Panc1 (cell line): ENCODE data around the gene RPA3. TPM values are rescaled to one million over a fixed set of nuclear protein-coding genes. Genes with fewer than 3 reads are reported as not detected.

Source experiments
- ATAC-seq: fragments of 200-7000 bp; cut with Tn5 transposase; 2 replicates; pipeline ENCODE4 v1.9.1; 2020; ENCODE audit warnings: mild to moderate bottlenecking, moderate library complexity
- BruUV-seq: library from RNA; stranded (reverse); fragments of 400-500 nt; replicated peaks from 2 replicates; lab custom pipeline; 2021; lab: Mats Ljungman, UMichigan
- CTCF ChIA-PET: fragments of 300-600 bp; sonication (Branson Sonifier 250); formaldehyde crosslinking; loops from one replicate; lab custom pipeline; 2022; ENCODE audit warnings: antibody characterized with exemption; lab: Charles Lee
- POLR2A ChIA-PET: fragments of 300-600 bp; sonication (Branson Sonifier 250); formaldehyde crosslinking; loops from one replicate; lab custom pipeline; 2022; ENCODE audit warnings: antibody characterized with exemption; lab: Charles Lee
- DNase-seq: peaks from one replicate; pipeline ENCODE4 v3.0.0-alpha.2; 2010; ENCODE audit warnings: low read depth, low spot score
- H3K27ac ChIP-seq: 2 replicates; pipeline ENCODE4 v1.5.1; 2011; ENCODE audit warnings: mild to moderate bottlenecking, low read length, inconsistent platforms
- H3K27me3 ChIP-seq: fragments of 200-500 bp; sonication (Bioruptor generic); 2 replicates; pipeline ENCODE4 v1.6.0; 2014; ENCODE audit warnings: low read length, inconsistent platforms; ENCODE audit not compliant: control insufficient read depth, insufficient read depth
- H3K36me3 ChIP-seq: fragments of 200-500 bp; sonication (Bioruptor generic); 2 replicates; pipeline ENCODE4 v1.5.1; 2014; ENCODE audit warnings: inconsistent platforms, mild to moderate bottlenecking, low read length, moderate library complexity; ENCODE audit not compliant: control insufficient read depth, insufficient read depth
- H3K4me1 ChIP-seq: 2 replicates; pipeline ENCODE4 v1.5.1; 2011; ENCODE audit warnings: inconsistent platforms, mild to moderate bottlenecking, low read length, moderate library complexity; ENCODE audit not compliant: control insufficient read depth, insufficient read depth
- H3K4me3 ChIP-seq, 2 experiments: 2 replicates each; pipeline ENCODE4 v1.5.1; 2011 to 2012; ENCODE audit warnings: low read depth in 2 of 2, low read length in 2 of 2, mild to moderate bottlenecking in 2 of 2, inconsistent platforms in 1 of 2, moderate library complexity in 1 of 2
- H3K9me3 ChIP-seq: fragments of 200-500 bp; sonication (Bioruptor generic); 2 replicates; pipeline ENCODE4 v1.5.1; 2014; ENCODE audit warnings: low read depth, mild to moderate bottlenecking, inconsistent platforms, low read length, moderate library complexity; ENCODE audit not compliant: control insufficient read depth, insufficient read depth
- POLR2AphosphoS5 ChIP-seq: IDR thresholded peaks from 2 replicates; pipeline ENCODE4 v1.6.1; 2012; ENCODE audit warnings: mild to moderate bottlenecking, low read depth, low read length, moderate library complexity
- SIN3A ChIP-seq: IDR thresholded peaks from 2 replicates; pipeline ENCODE4 v1.6.1; 2012; ENCODE audit warnings: low read depth, mild to moderate bottlenecking, low read length, moderate library complexity, borderline replicate concordance; ENCODE audit not compliant: insufficient read depth
- TCF7L2 ChIP-seq: IDR thresholded peaks from 2 replicates; pipeline ENCODE4 v1.6.1; 2011; ENCODE audit warnings: mild to moderate bottlenecking, low read depth, low read length, inconsistent platforms
- in situ Hi-C: cut with HindIII; loops from 2 replicates; pipeline ENCODE4 v1.10.0; 2016; ENCODE audit warnings: low sequenced_read_pairs, low pct_unique_long_range_greater_than_20kb
- intact Hi-C: fragments of 100-400 bp; cut with micrococcal nuclease; formaldehyde crosslinking; loops from one replicate; pipeline ENCODE4 v1.10.0; 2022; ENCODE audit not compliant: unreplicated experiment
- total RNA-seq: library from RNA; stranded (reverse); gene quantifications from one replicate; pipeline ENCODE4 v1.2.1, GENCODE V29; 2021; ENCODE audit not compliant: unreplicated experiment
- TF ChIP-seq, protein P1 (sequence below): fragments of 450-650 bp; IDR thresholded peaks from 2 replicates; pipeline ENCODE4 v1.5.1; 2017; ENCODE audit warnings: mild to moderate bottlenecking
- TF ChIP-seq, protein P2 (sequence below), 2 experiments: IDR thresholded peaks; 2 replicates each; pipeline ENCODE4 v1.6.1; 2011 to 2012; ENCODE audit warnings: low read depth in 2 of 2, control low read depth in 1 of 2, low read length in 1 of 2, mild to moderate bottlenecking in 1 of 2, moderate library complexity in 1 of 2; ENCODE audit not compliant: insufficient read depth in 1 of 2

RPA3 gene
- total RNA-seq, 1 experiment from 2014 or later: 93.5 TPM

DNA sequence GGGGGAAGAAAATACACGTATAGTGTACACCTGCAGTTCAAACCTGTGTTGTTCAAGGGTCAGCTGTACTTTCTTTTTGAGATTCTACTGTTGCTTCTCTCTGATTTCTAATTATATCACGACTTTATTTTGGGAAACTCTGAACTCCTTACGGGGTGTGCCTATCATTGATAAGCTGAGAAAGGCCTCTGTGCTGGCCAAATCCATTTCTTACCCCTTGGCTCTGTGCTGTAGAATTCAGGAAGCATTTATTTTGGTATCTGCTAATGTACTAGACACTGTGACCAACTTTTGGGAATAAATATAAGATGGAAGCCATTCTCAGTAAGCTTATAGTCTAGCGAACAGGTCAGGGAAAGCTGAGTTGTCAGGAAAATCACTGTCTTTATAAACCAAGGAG, 26.9 kb upstream of the RPA3 start:
- ChIA-PET POLR2A (no interaction called here), CTCF (no interaction called here)
- Histone ChIP-seq H3K4me1 (peaks cover 10% of the 10 kb centered on the region; the same call in 1 of the 2 replicates), H3K4me3 (no peak overlapping the region), H3K27me3 (no peaks in the 10 kb centered on the region), H3K27ac (peak overlapping the region; percentile 40; the same call in 1 of the 2 replicates), H3K36me3 (no peaks in the 10 kb centered on the region), H3K9me3 (no peaks in the 10 kb centered on the region)
- BruUV-seq: no TSS peak
- no peak for DNase-seq
- in situ Hi-C loops (no loop called here), intact Hi-C loops (no loop called here)
- no peak for ATAC-seq
- TF ChIP-seq, protein P1, sequence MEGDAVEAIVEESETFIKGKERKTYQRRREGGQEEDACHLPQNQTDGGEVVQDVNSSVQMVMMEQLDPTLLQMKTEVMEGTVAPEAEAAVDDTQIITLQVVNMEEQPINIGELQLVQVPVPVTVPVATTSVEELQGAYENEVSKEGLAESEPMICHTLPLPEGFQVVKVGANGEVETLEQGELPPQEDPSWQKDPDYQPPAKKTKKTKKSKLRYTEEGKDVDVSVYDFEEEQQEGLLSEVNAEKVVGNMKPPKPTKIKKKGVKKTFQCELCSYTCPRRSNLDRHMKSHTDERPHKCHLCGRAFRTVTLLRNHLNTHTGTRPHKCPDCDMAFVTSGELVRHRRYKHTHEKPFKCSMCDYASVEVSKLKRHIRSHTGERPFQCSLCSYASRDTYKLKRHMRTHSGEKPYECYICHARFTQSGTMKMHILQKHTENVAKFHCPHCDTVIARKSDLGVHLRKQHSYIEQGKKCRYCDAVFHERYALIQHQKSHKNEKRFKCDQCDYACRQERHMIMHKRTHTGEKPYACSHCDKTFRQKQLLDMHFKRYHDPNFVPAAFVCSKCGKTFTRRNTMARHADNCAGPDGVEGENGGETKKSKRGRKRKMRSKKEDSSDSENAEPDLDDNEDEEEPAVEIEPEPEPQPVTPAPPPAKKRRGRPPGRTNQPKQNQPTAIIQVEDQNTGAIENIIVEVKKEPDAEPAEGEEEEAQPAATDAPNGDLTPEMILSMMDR: no peak
- TF ChIP-seq TCF7L2 (no peak), SIN3A (no peak), POLR2AphosphoS5 (no peak)
- TF ChIP-seq, protein P2, sequence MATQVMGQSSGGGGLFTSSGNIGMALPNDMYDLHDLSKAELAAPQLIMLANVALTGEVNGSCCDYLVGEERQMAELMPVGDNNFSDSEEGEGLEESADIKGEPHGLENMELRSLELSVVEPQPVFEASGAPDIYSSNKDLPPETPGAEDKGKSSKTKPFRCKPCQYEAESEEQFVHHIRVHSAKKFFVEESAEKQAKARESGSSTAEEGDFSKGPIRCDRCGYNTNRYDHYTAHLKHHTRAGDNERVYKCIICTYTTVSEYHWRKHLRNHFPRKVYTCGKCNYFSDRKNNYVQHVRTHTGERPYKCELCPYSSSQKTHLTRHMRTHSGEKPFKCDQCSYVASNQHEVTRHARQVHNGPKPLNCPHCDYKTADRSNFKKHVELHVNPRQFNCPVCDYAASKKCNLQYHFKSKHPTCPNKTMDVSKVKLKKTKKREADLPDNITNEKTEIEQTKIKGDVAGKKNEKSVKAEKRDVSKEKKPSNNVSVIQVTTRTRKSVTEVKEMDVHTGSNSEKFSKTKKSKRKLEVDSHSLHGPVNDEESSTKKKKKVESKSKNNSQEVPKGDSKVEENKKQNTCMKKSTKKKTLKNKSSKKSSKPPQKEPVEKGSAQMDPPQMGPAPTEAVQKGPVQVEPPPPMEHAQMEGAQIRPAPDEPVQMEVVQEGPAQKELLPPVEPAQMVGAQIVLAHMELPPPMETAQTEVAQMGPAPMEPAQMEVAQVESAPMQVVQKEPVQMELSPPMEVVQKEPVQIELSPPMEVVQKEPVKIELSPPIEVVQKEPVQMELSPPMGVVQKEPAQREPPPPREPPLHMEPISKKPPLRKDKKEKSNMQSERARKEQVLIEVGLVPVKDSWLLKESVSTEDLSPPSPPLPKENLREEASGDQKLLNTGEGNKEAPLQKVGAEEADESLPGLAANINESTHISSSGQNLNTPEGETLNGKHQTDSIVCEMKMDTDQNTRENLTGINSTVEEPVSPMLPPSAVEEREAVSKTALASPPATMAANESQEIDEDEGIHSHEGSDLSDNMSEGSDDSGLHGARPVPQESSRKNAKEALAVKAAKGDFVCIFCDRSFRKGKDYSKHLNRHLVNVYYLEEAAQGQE (IDR thresholded peaks at IDR 0.05; ENCODE audit: insufficient read depth in 1 of 2, low read depth in 2 of 2, low read length in 1 of 2): no peak

DNA sequence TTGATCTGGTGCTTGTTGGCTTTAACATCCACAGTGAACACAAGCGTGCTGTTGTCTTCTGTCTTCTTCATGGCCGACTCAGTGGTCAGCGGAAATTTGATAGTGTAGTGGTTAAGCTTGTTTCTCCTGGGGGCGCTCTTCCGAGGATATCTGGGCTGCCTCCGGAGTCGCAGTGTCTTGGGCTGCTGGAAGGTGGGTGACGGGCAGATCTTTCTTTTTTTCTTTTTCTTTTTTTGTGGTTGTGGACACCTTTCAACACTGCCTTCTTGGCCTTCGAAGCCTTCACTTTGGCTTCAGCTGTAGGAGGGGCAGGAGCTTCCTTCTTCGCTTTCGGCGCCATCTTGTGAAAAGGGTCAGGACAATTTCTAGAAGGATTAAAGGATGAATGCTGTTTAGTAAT, 23.8 kb upstream of the RPA3 start:
- H3K9me3 ChIP-seq: no peaks in the 10 kb centered on the region
- BruUV-seq: no TSS peak
- intact Hi-C loops (no loop called here), in situ Hi-C loops (no loop called here)
- H3K27ac ChIP-seq: no peak overlapping the region
- TF ChIP-seq, protein P1: peak; percentile 38
- TF ChIP-seq TCF7L2 (no peak), SIN3A (no peak), POLR2AphosphoS5 (no peak)
- TF ChIP-seq, protein P2 (IDR thresholded peaks at IDR 0.05; ENCODE audit: insufficient read depth in 1 of 2, low read depth in 2 of 2, low read length in 1 of 2): no peak
- no peaks in the 10 kb centered on the region for H3K27me3 ChIP-seq
- DNase-seq (no peak), ATAC-seq (no peak)
- H3K36me3 ChIP-seq: no peaks in the 10 kb centered on the region
- no peak overlapping the region for H3K4me3 ChIP-seq
- POLR2A ChIA-PET: no interaction called here
- CTCF ChIA-PET: interaction anchor here (0.7 kb wide), 1 partner anchor 14 kb away, joined by 4 read pairs; no protein-coding TSS in a partner anchor
- peaks cover 33% of the 10 kb centered on the region; the same call in 1 of the 2 replicates for H3K4me1 ChIP-seq
